HEK293T (cell line): ENCODE measurements around the gene TDRD1.

Source experiments
- ARNT ChIP-seq: fragments of 450-650 bp; IDR thresholded peaks from 2 replicates; pipeline ENCODE4 v1.6.1; 2017; ENCODE audit warnings: mild to moderate bottlenecking
- BHLHE40 ChIP-seq: fragments of 450-650 bp; IDR thresholded peaks from 2 replicates; pipeline ENCODE4 v1.6.1; 2016; ENCODE audit warnings: mild to moderate bottlenecking, moderate library complexity, borderline replicate concordance
- ELF4 ChIP-seq: fragments of 450-650 bp; IDR thresholded peaks from 2 replicates; pipeline ENCODE4 v1.6.1; 2017; ENCODE audit warnings: antibody characterized with exemption
- FOXK2 ChIP-seq: fragments of 450-650 bp; IDR thresholded peaks from 2 replicates; pipeline ENCODE4 v1.6.1; 2016; ENCODE audit warnings: mild to moderate bottlenecking
- FOXM1 ChIP-seq: fragments of 450-650 bp; IDR thresholded peaks from 2 replicates; pipeline ENCODE4 v1.6.1; 2017; ENCODE audit warnings: mild to moderate bottlenecking, borderline replicate concordance
- L3MBTL2 ChIP-seq: fragments of 450-650 bp; conservative IDR thresholded peaks from 2 replicates; pipeline ENCODE4 v1.6.1; 2016; ENCODE audit warnings: mild to moderate bottlenecking
- LEF1 ChIP-seq: fragments of 450-650 bp; IDR thresholded peaks from 2 replicates; pipeline ENCODE4 v1.6.1; 2017; ENCODE audit warnings: mild to moderate bottlenecking, borderline replicate concordance
- PKNOX1 ChIP-seq: fragments of 450-650 bp; IDR thresholded peaks from 2 replicates; pipeline ENCODE4 v1.6.1; 2016
- SP1 ChIP-seq: fragments of 450-650 bp; IDR thresholded peaks from 2 replicates; pipeline ENCODE4 v1.6.1; 2017
- SUZ12 ChIP-seq: fragments of 450-650 bp; IDR thresholded peaks from 2 replicates; pipeline ENCODE4 v1.6.1; 2016; ENCODE audit warnings: mild to moderate bottlenecking
- ZNF384 ChIP-seq: fragments of 450-650 bp; IDR thresholded peaks from 2 replicates; pipeline ENCODE4 v1.6.1; 2016

GRCh38 chr10:114256822-114257221, 77.7 kb downstream of the TDRD1 start:
- TF ChIP-seq FOXK2 (no peak), SUZ12 (no peak), FOXM1 (no peak), SP1 (no peak), LEF1 (no peak), ELF4 (no peak), BHLHE40 (no peak), ARNT (no peak), L3MBTL2 (no peak), PKNOX1 (no peak), ZNF384 (no peak)
